HFFc6 (cell line): ENCODE measurements around the gene BCO2. TPM values are rescaled to one million over a fixed set of nuclear protein-coding genes. Genes with fewer than 3 reads are reported as not detected.
"Not testable (repeated sequence)": the region's sequence is repeated elsewhere in the genome, so short reads cannot be mapped to it uniquely, and the experiment has no call there.

Source experiments
- DNase-seq: peaks from one replicate; pipeline ENCODE4 v3.0.0-alpha.2; 2018
- H3K27ac Mint-ChIP-seq: 2 replicates; pipeline ENCODE4 v1.8.0; 2020; ENCODE audit warnings: mild to moderate bottlenecking, mixed read lengths
- H3K27me3 Mint-ChIP-seq: 2 replicates; pipeline ENCODE4 v1.8.0; 2021; ENCODE audit warnings: mild to moderate bottlenecking, moderate library complexity, mixed read lengths; ENCODE audit not compliant: insufficient read depth
- H3K36me3 Mint-ChIP-seq: 2 replicates; pipeline ENCODE4 v1.8.0; 2021; ENCODE audit warnings: low read depth, mixed read lengths
- H3K4me1 Mint-ChIP-seq: 2 replicates; pipeline ENCODE4 v1.8.0; 2020; ENCODE audit warnings: low read depth, mixed read lengths
- H3K4me3 Mint-ChIP-seq: 2 replicates; pipeline ENCODE4 v1.8.0; 2020; ENCODE audit warnings: mild to moderate bottlenecking, moderate library complexity, mixed read lengths
- H3K9me3 Mint-ChIP-seq: 2 replicates; pipeline ENCODE4 v1.8.0; 2020; ENCODE audit warnings: mild to moderate bottlenecking, mixed read lengths
- CTCF ChIP-seq: fragments of 200-600 bp; sonication (generic); IDR thresholded peaks from 2 replicates; pipeline ENCODE4 v1.5.0; 2021; ENCODE audit warnings: antibody characterized with exemption, mild to moderate bottlenecking
- total RNA-seq, 6 experiments: library from RNA; stranded (reverse); fragmentation: NEBNext Ultra II Directional; extraction: Animal tissue kit (Norgen Biotek cat#: 25700); gene quantifications; 2 replicates in 1 of 6; 3 replicates in 5 of 6; pipeline ENCODE4 v1.2.3, GENCODE V29; 2021

BCO2 gene
- total RNA-seq, 6 experiments from 2014 or later, result 0.83 to 2.0 (median 1.3) TPM

- peaks cover 11% of the 10 kb centered on the region for H3K4me1 Mint-ChIP-seq
- H3K4me3 Mint-ChIP-seq, result no peak overlapping the region
- TF ChIP-seq CTCF, result no peak
- no peak overlapping the region for H3K27ac Mint-ChIP-seq
- no peak for DNase-seq
- H3K9me3 Mint-ChIP-seq, result no peaks in the 10 kb centered on the region
- no peaks in the 10 kb centered on the region for H3K36me3 Mint-ChIP-seq
- peaks cover 2% of the 10 kb centered on the region; the same call in 1 of the 2 replicates for H3K27me3 Mint-ChIP-seq
Observed at GRCh38 chr11:112196519-112197087, 21.3 kb downstream of the BCO2 start.

DNA sequence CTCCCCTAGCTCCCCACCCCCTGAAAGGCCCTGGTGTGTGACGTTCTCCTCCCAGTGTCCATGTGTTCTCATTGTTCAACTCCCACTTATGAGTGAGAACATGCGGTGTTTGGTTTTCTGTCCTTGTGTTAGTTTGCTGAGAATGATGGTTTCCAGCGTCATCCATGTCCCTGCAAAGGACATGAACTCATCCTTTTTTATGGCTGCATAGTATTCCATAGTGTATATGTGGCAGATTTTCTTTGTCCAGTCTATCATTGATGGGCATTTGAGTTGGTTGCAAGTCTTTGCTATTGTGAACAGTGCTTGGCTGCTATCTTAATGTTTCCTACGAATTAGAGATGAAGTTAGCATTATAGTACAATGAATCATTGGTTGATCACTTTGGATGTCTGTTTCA, 23.8 kb downstream of the BCO2 start:
- not testable (repeated sequence) for DNase-seq, H3K27me3 Mint-ChIP-seq, H3K36me3 Mint-ChIP-seq, H3K27ac Mint-ChIP-seq, H3K4me3 Mint-ChIP-seq, H3K9me3 Mint-ChIP-seq
- peaks cover 11% of the 10 kb centered on the region for H3K4me1 Mint-ChIP-seq

GRCh38 chr11:112200252-112200651, 24.9 kb downstream of the BCO2 start:
- no peak for TF ChIP-seq CTCF
- Mint-ChIP-seq H3K4me3 (no peak overlapping the region), H3K9me3 (no peaks in the 10 kb centered on the region), H3K36me3 (no peaks in the 10 kb centered on the region), H3K27ac (no peak overlapping the region), H3K4me1 (peaks cover 11% of the 10 kb centered on the region), H3K27me3 (peaks cover 2% of the 10 kb centered on the region; the same call in 1 of the 2 replicates)
- DNase-seq, result no peak

DNA sequence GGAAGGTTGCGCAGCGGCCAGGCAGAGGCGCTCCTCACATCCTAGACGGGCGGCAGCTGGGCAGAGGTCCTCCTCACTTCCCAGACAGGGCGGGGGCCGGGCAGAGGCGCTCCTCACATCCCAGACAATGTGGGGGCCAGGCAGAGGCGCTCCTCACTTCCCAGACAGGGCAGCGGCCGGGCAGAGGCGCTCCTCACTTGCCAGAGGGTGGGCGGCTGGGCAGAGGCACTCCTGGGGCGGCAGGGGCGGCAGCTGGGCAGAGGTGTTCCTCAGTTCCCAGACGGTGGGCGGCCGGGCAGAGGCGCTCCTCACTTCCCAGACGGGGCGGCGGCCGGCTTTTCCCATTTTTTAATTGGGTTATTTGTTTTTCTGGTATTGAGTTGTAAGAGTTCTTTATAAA, 30.8 kb downstream of the BCO2 start:
- H3K9me3 Mint-ChIP-seq, result no peaks in the 10 kb centered on the region
- no peak overlapping the region for H3K4me3 Mint-ChIP-seq
- no peak for TF ChIP-seq CTCF
- no peak overlapping the region for H3K27ac Mint-ChIP-seq
- no peak for DNase-seq
- H3K27me3 Mint-ChIP-seq, result no peaks in the 10 kb centered on the region
- no peaks in the 10 kb centered on the region for H3K36me3 Mint-ChIP-seq
- H3K4me1 Mint-ChIP-seq, result peaks cover under 1% of the 10 kb centered on the region

DNA sequence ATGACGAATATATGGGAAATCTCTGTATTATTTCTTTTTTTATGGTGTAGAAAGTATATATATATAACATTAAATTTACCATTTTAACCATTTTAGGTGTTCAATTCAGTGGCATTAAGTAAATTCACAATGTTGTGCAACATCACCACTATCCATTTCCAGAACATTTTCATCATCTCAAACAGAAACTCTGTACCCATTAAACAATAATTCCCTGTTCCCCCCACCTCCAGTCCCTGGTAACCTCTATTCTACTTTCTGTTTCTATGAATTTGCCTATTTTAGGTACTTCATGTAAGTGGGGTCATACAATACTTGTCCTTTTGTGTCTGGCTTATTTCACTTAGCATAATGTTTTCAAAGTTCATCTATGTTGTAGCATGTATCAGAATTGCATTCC, 35.6 kb downstream of the BCO2 start:
- no peak overlapping the region for H3K27ac Mint-ChIP-seq
- H3K36me3 Mint-ChIP-seq, result no peaks in the 10 kb centered on the region
- no peak for DNase-seq
- H3K4me3 Mint-ChIP-seq, result no peak overlapping the region
- TF ChIP-seq CTCF, result no peak
- H3K9me3 Mint-ChIP-seq, result no peaks in the 10 kb centered on the region
- no peaks in the 10 kb centered on the region for H3K27me3 Mint-ChIP-seq
- H3K4me1 Mint-ChIP-seq, result peaks cover 29% of the 10 kb centered on the region

DNA sequence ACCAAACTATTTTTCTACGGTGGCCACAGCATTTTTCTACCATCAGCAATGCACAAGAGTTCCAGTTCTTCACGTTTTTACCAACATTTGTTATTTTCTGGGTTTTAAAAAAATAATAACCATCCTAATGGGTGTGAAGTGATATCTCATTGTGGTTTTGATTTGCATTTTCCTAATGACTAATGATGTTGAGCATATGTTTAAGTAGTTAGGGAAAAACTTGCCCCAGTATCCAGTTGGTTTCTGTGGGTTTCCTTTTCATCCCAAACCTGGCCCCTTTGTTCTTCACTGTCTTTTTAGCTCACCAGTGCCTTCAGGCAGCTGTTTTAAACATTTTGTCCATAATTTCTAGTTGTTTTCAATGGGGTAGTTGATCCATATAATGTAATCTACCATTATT, 36.2 kb downstream of the BCO2 start:
- TF ChIP-seq CTCF, result no peak
- DNase-seq, result no peak
- no peaks in the 10 kb centered on the region for H3K27me3 Mint-ChIP-seq
- no peaks in the 10 kb centered on the region for H3K9me3 Mint-ChIP-seq
- H3K4me1 Mint-ChIP-seq, result peaks cover 35% of the 10 kb centered on the region
- no peaks in the 10 kb centered on the region for H3K36me3 Mint-ChIP-seq
- no peak overlapping the region for H3K27ac Mint-ChIP-seq
- H3K4me3 Mint-ChIP-seq, result no peak overlapping the region
